HEK293T (cell line): ENCODE measurements around the gene SYAP1.

Experiments used
- CTCF ChIA-PET: fragments of 350-600 bp; formaldehyde crosslinking; extraction: SDS; loops from one replicate; lab custom pipeline; 2021; ENCODE audit warnings: antibody characterized with exemption, inconsistent platforms; lab: Yijun Ruan, JAX
- POLR2A ChIA-PET: fragments of 350-600 bp; formaldehyde crosslinking; extraction: SDS; loops from one replicate; lab custom pipeline; 2020; ENCODE audit warnings: antibody characterized with exemption, inconsistent platforms; lab: Yijun Ruan, JAX
- DNase-seq: peaks from one replicate; pipeline ENCODE4 v3.0.0; 2012; ENCODE audit warnings: mixed read lengths; ENCODE audit errors: extremely low spot score
- ARNT ChIP-seq: fragments of 450-650 bp; IDR thresholded peaks from 2 replicates; pipeline ENCODE4 v1.6.1; 2017; ENCODE audit warnings: mild to moderate bottlenecking
- BHLHE40 ChIP-seq: fragments of 450-650 bp; IDR thresholded peaks from 2 replicates; pipeline ENCODE4 v1.6.1; 2016; ENCODE audit warnings: mild to moderate bottlenecking, moderate library complexity, borderline replicate concordance
- CTBP1 ChIP-seq: fragments of 450-650 bp; IDR thresholded peaks from 2 replicates; pipeline ENCODE4 v1.6.1; 2016; ENCODE audit warnings: borderline replicate concordance
- ELF4 ChIP-seq: fragments of 450-650 bp; IDR thresholded peaks from 2 replicates; pipeline ENCODE4 v1.6.1; 2017; ENCODE audit warnings: antibody characterized with exemption
- FOXA1 ChIP-seq: fragments of 450-650 bp; IDR thresholded peaks from 2 replicates; pipeline ENCODE4 v1.6.1; 2016; ENCODE audit warnings: mild to moderate bottlenecking
- FOXK2 ChIP-seq: fragments of 450-650 bp; IDR thresholded peaks from 2 replicates; pipeline ENCODE4 v1.6.1; 2016; ENCODE audit warnings: mild to moderate bottlenecking
- FOXM1 ChIP-seq: fragments of 450-650 bp; IDR thresholded peaks from 2 replicates; pipeline ENCODE4 v1.6.1; 2017; ENCODE audit warnings: mild to moderate bottlenecking, borderline replicate concordance
- HDGF ChIP-seq: fragments of 450-650 bp; IDR thresholded peaks from 2 replicates; pipeline ENCODE4 v1.6.1; 2017; ENCODE audit warnings: antibody characterized with exemption, borderline replicate concordance
- L3MBTL2 ChIP-seq: fragments of 450-650 bp; conservative IDR thresholded peaks from 2 replicates; pipeline ENCODE4 v1.6.1; 2016; ENCODE audit warnings: mild to moderate bottlenecking
- LEF1 ChIP-seq: fragments of 450-650 bp; IDR thresholded peaks from 2 replicates; pipeline ENCODE4 v1.6.1; 2017; ENCODE audit warnings: mild to moderate bottlenecking, borderline replicate concordance
- NFRKB ChIP-seq: fragments of 450-650 bp; IDR thresholded peaks from 2 replicates; pipeline ENCODE4 v1.6.1; 2016; ENCODE audit warnings: mild to moderate bottlenecking, moderate library complexity
- PKNOX1 ChIP-seq: fragments of 450-650 bp; IDR thresholded peaks from 2 replicates; pipeline ENCODE4 v1.6.1; 2016
- SP1 ChIP-seq: fragments of 450-650 bp; IDR thresholded peaks from 2 replicates; pipeline ENCODE4 v1.6.1; 2017
- SUZ12 ChIP-seq: fragments of 450-650 bp; IDR thresholded peaks from 2 replicates; pipeline ENCODE4 v1.6.1; 2016; ENCODE audit warnings: mild to moderate bottlenecking
- TARDBP ChIP-seq: fragments of 450-650 bp; IDR thresholded peaks from 2 replicates; pipeline ENCODE4 v1.6.1; 2016
- ZNF384 ChIP-seq: fragments of 450-650 bp; IDR thresholded peaks from 2 replicates; pipeline ENCODE4 v1.6.1; 2016

SYAP1 gene

GRCh38 chrX:16797358-16797757 lies 77.9 kb downstream of the SYAP1 start:
- no peak for DNase-seq
- CTCF ChIA-PET, result no interaction called here
- POLR2A ChIA-PET, result interaction anchor here (1.3 kb wide), 1 partner anchor 26 kb away, joined by 4 read pairs; no protein-coding TSS in a partner anchor
- TF ChIP-seq LEF1, result no peak
- TF ChIP-seq PKNOX1, result no peak
- no peak for TF ChIP-seq FOXK2
- no peak for TF ChIP-seq ZNF384
- no peak for TF ChIP-seq FOXM1
- TF ChIP-seq FOXA1, result no peak
- no peak for TF ChIP-seq NFRKB
- TF ChIP-seq SUZ12, result no peak

- CTCF ChIA-PET, result no interaction called here
- TF ChIP-seq ARNT, result no peak
- TF ChIP-seq FOXK2, result no peak
- TF ChIP-seq BHLHE40, result no peak
- TF ChIP-seq PKNOX1, result no peak
- TF ChIP-seq SP1, result no peak
- TF ChIP-seq ELF4, result no peak
- no peak for TF ChIP-seq ZNF384
- no peak for TF ChIP-seq FOXM1
- no peak for TF ChIP-seq SUZ12
- TF ChIP-seq FOXA1, result no peak
- no peak for TF ChIP-seq TARDBP
- POLR2A ChIA-PET, result interaction anchor here (1.3 kb wide), 1 partner anchor 26 kb away, joined by 4 read pairs; no protein-coding TSS in a partner anchor
- DNase-seq, result no peak
Measured at GRCh38 chrX:16797841-16798240, 78.4 kb downstream of the SYAP1 start.

GRCh38 chrX:16804923-16805464 lies 85.6 kb downstream of the SYAP1 start:
- ChIA-PET CTCF (no interaction called here), POLR2A (no interaction called here)
- TF ChIP-seq BHLHE40, result no peak
- TF ChIP-seq HDGF, result no peak
- TF ChIP-seq ZNF384, result no peak
- TF ChIP-seq ELF4, result no peak
- TF ChIP-seq FOXA1, result no peak
- no peak for TF ChIP-seq FOXK2
- TF ChIP-seq NFRKB, result no peak
- TF ChIP-seq TARDBP, result no peak
- TF ChIP-seq FOXM1, result no peak
- no peak for TF ChIP-seq LEF1
- no peak for DNase-seq

- POLR2A ChIA-PET, result interaction anchor here (1.0 to 1.6 kb wide), 3 partner anchors 20 to 88 kb away, joined by 5 to 10 read pairs (median 6); partner anchors contain the start of gene SYAP1
- DNase-seq, result peak; percentile 54
- TF ChIP-seq ZNF384, result no peak
- no peak for TF ChIP-seq PKNOX1
- no peak for TF ChIP-seq SP1
- CTCF ChIA-PET, result interaction anchor here (0.7 to 1.2 kb wide), 3 partner anchors 11 to 17 kb away, joined by 3 to 6 read pairs (median 3); no protein-coding TSS in a partner anchor
Measured at GRCh38 chrX:16807548-16807947, 88.1 kb downstream of the SYAP1 start.

- DNase-seq, result no peak
- TF ChIP-seq ARNT (no peak), SUZ12 (no peak), ZNF384 (no peak), L3MBTL2 (no peak), HDGF (no peak), ELF4 (no peak), FOXK2 (no peak), SP1 (no peak), FOXA1 (no peak), BHLHE40 (no peak), PKNOX1 (no peak), LEF1 (no peak)
- ChIA-PET POLR2A (interaction anchor here (1.0 to 1.6 kb wide), 3 partner anchors 20 to 88 kb away, joined by 5 to 10 read pairs (median 6); partner anchors contain the start of gene SYAP1), CTCF (interaction anchor here (0.7 to 1.2 kb wide), 3 partner anchors 10 to 16 kb away, joined by 3 to 6 read pairs (median 3); no protein-coding TSS in a partner anchor)
Measured at GRCh38 chrX:16807976-16808542, 88.6 kb downstream of the SYAP1 start.

- ChIA-PET CTCF (no interaction called here), POLR2A (no interaction called here)
- DNase-seq, result no peak
- no peak for TF ChIP-seq LEF1
- no peak for TF ChIP-seq CTBP1
- no peak for TF ChIP-seq ARNT
- TF ChIP-seq FOXK2, result no peak
- TF ChIP-seq BHLHE40, result no peak
- no peak for TF ChIP-seq PKNOX1
Measured at GRCh38 chrX:16814597-16814996, 95.2 kb downstream of the SYAP1 start.
